HG03196 (cell line): ENCODE results near the gene ULBP1.
"Not testable (repeated sequence)": the region's sequence is repeated elsewhere in the genome, so short reads cannot be mapped to it uniquely, and the experiment has no call there.

Source experiments
- ATAC-seq: cut with Tn5 transposase; IDR thresholded peaks from one replicate; pipeline ENCODE4 v1.9.1; 2021; ENCODE audit not compliant: unreplicated experiment

ULBP1 gene

DNA sequence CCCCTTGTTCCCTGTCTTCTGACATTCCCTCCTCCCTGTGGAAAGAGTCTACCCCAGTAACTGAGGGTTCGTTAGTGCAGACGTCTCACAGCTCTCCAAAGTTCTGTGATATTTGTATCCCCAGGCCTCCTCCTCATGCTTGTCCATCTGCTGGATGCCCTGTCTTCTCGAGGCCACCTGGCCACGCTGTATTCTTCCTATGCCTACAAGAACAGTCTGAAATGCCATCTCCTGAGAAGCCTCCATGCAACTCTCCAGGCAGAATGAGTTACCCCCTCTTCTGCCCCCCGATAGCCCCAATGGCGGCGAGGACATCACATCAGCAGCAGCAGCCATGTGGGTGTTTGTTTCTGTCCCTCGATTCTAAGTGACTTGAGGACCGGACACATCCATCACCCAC lies 12.6 kb upstream of the ULBP1 start:
- no peak for ATAC-seq

DNA sequence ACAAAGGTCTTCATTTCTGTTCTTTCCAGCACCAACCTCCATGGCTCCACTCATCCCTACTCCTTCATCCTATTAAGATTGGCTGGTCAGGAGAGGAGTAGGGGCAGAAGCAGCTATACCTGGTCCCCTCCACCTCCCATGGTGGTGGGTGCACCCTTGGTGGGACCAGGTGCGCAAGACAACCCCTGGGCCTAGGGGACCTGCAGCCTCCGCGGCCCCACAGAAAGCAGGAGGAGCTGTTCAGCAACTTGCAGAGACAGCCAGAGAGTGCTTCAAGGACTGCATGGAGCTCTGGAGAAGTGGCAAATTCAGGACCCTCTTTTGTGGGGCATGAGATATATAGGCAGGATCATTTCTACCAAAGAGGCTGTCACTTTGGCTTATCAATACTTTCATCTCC lies 12.1 kb upstream of the ULBP1 start:
- ATAC-seq: no peak

DNA sequence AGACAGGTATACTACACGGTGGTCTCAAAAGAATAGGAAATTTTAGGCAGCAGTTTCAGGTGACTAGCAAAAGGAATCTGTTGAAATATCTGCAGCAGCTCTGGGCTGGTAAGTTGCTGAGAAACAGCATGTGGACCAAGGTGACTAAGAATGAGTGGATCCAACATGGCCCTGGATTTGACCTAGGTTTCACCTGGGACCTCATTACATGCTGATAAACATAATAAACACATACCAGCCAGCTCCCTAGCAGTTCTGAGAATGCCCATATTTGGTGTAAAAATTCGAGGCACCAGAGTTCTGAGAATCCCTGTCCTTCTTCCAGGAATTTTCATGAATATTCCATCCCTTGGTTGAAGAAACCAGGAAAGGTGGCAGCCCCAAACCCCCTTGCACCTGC lies 10.4 kb upstream of the ULBP1 start:
- not testable (repeated sequence) for ATAC-seq

DNA sequence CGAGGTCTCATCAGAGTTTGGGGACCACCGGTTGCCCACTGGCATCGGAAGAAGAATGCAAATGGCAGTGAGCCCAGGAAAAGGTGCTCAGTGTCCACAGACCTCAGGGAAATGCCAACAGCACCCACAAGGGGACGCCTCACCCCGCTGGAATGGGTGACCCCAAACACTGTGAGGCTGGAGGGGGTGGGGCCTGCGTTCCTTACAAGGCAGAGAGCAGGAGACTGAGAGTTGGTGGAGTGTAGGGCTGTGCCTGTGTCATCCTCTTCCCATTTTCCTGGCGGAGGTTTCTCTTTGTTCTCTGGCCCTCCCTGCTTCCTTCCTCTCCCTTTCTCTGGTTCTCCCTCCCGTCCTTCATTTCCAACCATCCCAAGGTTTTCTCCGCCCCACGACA lies 9.8 kb upstream of the ULBP1 start:
- ATAC-seq: not testable (repeated sequence)

GRCh38 chr6:149954328-149954983 lies 9.3 kb upstream of the ULBP1 start:
- ATAC-seq: not testable (repeated sequence)

- not testable (repeated sequence) for ATAC-seq
Observed at GRCh38 chr6:149954984-149955653, 8.6 kb upstream of the ULBP1 start.

GRCh38 chr6:149955654-149956317 lies 8.0 kb upstream of the ULBP1 start:
- not testable (repeated sequence) for ATAC-seq

GRCh38 chr6:149958124-149958523 lies 5.6 kb upstream of the ULBP1 start:
- ATAC-seq: not testable (repeated sequence)

DNA sequence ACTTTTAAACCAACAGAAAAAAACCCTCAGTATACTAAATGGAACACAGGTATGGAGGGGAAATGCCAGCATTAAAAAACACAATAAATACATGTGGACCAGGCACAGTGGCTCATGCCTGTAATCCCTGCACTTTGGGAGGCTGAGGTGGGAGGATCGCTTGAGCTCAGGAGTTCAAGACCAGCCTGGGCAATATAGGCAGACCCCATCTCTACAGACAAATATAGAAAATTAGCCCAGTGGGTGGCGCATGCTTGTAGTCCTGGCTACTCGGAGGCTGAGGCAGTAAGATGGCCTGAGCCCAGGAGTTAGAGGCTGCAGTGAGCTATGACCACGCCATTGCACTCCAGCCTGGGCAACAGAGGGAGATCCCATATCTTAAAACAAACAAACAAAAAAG lies 3.9 kb upstream of the ULBP1 start:
- ATAC-seq: not testable (repeated sequence)

DNA sequence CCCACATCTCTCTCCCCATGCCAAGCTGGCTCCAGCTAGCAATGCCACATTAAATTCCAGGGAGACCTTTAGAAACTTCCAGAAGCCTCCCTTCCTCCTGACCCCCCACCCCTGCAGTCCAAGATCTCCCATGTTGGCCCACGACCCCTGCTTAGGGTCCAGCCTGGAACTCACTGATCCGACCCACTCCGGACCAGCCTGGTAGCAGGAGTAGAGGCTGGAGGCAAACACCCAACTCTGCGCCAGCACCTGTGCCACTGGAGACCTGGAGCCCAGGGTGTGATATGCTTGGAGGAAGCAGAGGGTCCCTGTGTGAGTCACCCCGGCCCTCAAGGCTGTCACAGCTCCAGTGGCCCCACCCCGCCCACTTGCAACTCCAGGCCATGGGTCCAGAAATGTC lies 3.3 kb upstream of the ULBP1 start:
- ATAC-seq: no peak

GRCh38 chr6:149961728-149962425 lies 1.9 kb upstream of the ULBP1 start:
- no peak for ATAC-seq

GRCh38 chr6:149962461-149963211 lies 1.1 kb upstream of the ULBP1 start:
- ATAC-seq: no peak

- no peak for ATAC-seq
Observed at GRCh38 chr6:149963212-149963461, 606 bp upstream of the ULBP1 start.

DNA sequence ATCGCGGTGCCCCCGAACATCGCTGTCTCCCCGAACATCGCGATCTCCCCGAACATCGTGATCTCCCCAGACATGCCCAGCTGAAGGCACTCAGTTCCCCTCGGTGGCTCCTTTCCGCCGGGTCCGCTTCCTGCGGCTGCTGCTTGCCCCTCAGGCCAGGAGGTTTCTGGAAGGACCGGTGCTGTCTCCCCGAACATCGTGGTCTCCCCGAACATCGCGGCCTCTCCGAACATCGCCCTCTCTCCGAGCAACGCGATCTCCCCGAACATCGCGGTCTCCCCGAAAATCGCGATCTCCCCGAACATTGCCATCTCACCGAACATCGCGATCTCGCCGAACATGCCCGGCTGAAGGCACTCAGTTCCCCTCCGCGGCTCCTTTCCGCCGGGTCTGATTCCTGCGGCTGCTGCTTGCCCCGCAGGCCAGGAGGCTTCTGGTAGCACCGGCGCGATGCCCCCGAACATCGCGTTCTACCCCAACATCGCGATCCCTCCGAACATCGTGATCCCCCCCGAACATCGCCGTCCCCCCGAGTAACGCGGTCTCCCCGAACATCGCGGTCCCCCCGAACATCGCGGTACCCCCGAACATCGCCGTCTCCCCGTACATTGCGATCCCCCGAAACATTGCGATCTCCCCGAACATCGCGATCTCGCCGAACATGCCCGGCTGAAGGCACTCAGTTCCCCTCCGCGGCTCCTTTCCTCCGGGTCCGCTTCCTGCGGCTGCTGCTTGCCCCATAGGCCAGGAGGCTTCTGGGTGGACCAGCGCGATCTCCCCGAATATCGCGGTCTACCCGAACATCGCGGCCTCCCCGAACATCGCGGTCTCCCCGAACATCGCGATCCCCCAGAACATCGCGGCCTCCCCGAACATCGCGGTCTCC lies 808 bp downstream of the ULBP1 start:
- no peak for ATAC-seq

GRCh38 chr6:149965194-149966020 lies 1.7 kb downstream of the ULBP1 start:
- no peak for ATAC-seq

DNA sequence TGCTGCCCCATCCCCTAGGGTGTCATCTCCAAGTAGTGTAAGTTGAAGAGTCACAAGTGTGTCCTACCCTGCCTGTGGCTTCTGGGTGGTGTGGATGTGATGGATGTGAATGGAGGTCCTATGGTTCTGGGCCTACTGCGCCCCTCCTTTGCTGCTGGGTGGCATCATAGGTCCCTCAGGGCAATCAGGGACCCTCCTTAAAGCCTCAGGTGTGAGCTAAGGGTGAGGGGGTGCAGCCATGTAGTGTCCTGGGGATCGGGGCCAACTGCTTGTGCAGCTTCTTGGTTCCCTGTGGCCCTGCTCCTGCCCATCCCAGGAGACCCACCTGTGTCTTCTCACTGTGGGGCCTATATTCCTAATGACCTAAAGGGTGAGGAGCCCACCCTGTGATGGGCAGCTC lies 2.6 kb downstream of the ULBP1 start:
- ATAC-seq: not testable (repeated sequence)

GRCh38 chr6:149967591-149967990 lies 3.8 kb downstream of the ULBP1 start:
- ATAC-seq: no peak

- ATAC-seq: not testable (repeated sequence)
Observed at GRCh38 chr6:149967999-149968398, 4.3 kb downstream of the ULBP1 start.

- ATAC-seq: not testable (repeated sequence)
Observed at GRCh38 chr6:149968909-149969308, 5.2 kb downstream of the ULBP1 start.
